Coronary artery (tissue), 2 donors: ENCODE data around the gene C5orf63.

Experiments used
- DNase-seq: peaks from one replicate; pipeline ENCODE4 v3.0.0-alpha.2; 2017; ENCODE audit warnings: low spot score
- H3K27ac ChIP-seq, 2 donors: fragments of 200-600 bp; sonication (generic); one replicate each; pipeline ENCODE4 v1.5.1; 2016 to 2019
- H3K4me3 ChIP-seq: fragments of 200-600 bp; sonication (generic); 2 replicates; pipeline ENCODE4 v1.5.1; 2016; ENCODE audit warnings: mild to moderate bottlenecking, moderate library complexity
- TF ChIP-seq, protein P1 (sequence below): fragments of 200-600 bp; sonication (generic); IDR thresholded peaks from one replicate; pipeline ENCODE4 v1.5.1; 2019; ENCODE audit warnings: antibody characterized with exemption

Gene C5orf63

GRCh38 chr5:127085796-127086195, 12.5 kb upstream of the C5orf63 start:
- DNase-seq, result no peak
- H3K4me3 ChIP-seq, result no peak overlapping the region
- H3K27ac ChIP-seq, result no peak overlapping the region
- TF ChIP-seq, protein P1, sequence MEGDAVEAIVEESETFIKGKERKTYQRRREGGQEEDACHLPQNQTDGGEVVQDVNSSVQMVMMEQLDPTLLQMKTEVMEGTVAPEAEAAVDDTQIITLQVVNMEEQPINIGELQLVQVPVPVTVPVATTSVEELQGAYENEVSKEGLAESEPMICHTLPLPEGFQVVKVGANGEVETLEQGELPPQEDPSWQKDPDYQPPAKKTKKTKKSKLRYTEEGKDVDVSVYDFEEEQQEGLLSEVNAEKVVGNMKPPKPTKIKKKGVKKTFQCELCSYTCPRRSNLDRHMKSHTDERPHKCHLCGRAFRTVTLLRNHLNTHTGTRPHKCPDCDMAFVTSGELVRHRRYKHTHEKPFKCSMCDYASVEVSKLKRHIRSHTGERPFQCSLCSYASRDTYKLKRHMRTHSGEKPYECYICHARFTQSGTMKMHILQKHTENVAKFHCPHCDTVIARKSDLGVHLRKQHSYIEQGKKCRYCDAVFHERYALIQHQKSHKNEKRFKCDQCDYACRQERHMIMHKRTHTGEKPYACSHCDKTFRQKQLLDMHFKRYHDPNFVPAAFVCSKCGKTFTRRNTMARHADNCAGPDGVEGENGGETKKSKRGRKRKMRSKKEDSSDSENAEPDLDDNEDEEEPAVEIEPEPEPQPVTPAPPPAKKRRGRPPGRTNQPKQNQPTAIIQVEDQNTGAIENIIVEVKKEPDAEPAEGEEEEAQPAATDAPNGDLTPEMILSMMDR, result no peak

GRCh38 chr5:127085371-127085770, 12.1 kb upstream of the C5orf63 start:
- TF ChIP-seq, protein P1, result no peak
- Histone ChIP-seq H3K4me3 (no peak overlapping the region), H3K27ac (no peak overlapping the region)
- DNase-seq, result no peak

- Histone ChIP-seq H3K4me3 (no peak overlapping the region), H3K27ac (no peak overlapping the region)
- DNase-seq, result no peak
- TF ChIP-seq, protein P1, result no peak
Observed at GRCh38 chr5:127084656-127085055, 11.4 kb upstream of the C5orf63 start.

DNA sequence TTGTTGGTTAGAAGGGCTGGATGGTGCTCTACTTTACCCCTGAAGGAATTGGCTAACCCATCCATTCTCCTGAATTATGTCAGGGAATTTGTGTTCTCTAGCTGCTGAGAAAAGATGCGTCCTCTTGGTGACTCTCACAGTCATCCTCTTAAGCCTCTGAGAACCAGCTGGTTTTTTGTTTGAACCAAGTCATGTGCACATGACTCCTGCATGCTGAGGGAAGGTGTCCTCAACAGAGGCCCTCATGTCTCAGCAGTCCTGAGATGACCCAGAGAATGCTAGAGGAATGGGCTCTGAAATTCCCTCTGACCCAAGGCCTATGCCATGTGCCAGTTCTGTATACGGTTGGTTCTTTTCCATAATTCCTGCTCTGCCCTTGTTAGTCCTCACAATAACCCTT, 10.4 kb upstream of the C5orf63 start:
- TF ChIP-seq, protein P1, result no peak
- no peak for DNase-seq
- no peak overlapping the region for H3K27ac ChIP-seq
- no peak overlapping the region for H3K4me3 ChIP-seq

GRCh38 chr5:127079994-127080491, 6.7 kb upstream of the C5orf63 start:
- no peak overlapping the region for H3K27ac ChIP-seq
- DNase-seq, result no peak
- TF ChIP-seq, protein P1, result no peak
- no peak overlapping the region for H3K4me3 ChIP-seq

- DNase-seq, result no peak
- Histone ChIP-seq H3K27ac (no peak overlapping the region), H3K4me3 (no peak overlapping the region)
- TF ChIP-seq, protein P1, result no peak
Observed at GRCh38 chr5:127077366-127077765, 4.1 kb upstream of the C5orf63 start.

DNA sequence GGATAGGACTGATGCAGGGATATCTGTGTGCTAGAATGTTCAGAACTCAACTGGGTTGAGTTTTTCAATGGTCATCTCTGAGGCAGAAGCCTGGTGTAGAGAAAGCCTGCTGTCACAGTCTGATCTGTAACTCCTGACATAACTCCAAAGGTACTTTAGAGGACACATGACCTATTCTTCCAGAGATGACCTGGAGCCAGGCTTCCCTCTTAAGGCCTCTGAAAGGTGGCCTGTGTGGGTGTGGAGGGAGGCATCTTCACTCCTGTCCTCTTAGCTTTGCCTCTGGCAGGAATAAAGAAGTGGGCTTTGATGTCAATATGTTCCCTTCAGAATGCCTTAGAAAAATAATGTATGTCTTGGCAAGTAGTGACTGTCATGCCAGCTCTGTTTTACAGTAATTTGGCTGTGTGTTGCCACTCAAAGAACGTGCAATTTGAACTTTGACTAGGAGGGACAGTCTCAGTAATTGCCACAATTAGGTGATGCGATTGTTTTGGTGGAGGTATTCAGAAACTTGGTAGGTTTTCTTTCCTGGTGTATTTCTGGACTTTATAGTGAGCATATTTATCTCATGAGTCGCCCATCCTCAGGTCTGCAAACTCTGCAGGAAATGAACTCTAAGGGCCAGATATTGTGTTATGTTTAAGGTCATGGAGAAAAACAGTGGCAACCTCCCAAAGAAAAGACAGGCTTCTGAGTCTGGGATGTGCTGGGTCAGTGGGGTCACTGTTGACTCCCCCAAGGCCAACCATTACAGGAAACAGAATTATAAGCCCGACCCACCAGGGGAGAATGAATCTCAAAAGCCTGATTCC, 3.2 kb upstream of the C5orf63 start:
- no peak overlapping the region for H3K4me3 ChIP-seq
- DNase-seq, result no peak
- TF ChIP-seq, protein P1, result no peak
- H3K27ac ChIP-seq, result no peak overlapping the region
